ENCODE results near the gene PCK1. TPM values are rescaled to one million over a fixed set of nuclear protein-coding genes. Genes with fewer than 3 reads are reported as not detected.
A peak's percentile ranks its signal among the peaks of the same experiment; 100 is the strongest.

PCK1 gene
- total and polyA plus RNA-seq, 2 donors from 2014 or later: 29.7 to 551 TPM

GRCh38 chr20:57513199-57513598 is 47.7 kb upstream of the PCK1 start:
- no peaks in the 10 kb centered on the region for H3K36me3 ChIP-seq (ENCODE audit: control insufficient read depth in 2 of 3, insufficient read depth in 3 of 3, low read length in 3 of 3)
- H3K9ac ChIP-seq (ENCODE audit: low read length in 3 of 3): no peak overlapping the region
- no peak for TF ChIP-seq CTCF (IDR thresholded peaks at IDR 0.05; ENCODE audit: borderline replicate concordance, extremely low read depth, insufficient read depth)
- no peaks in the 10 kb centered on the region for H3K9me3 ChIP-seq (ENCODE audit: control insufficient read depth in 2 of 3, insufficient read depth in 1 of 3, low read length in 3 of 3)
- intact Hi-C loops (cut with DNase I): loop anchor here (10.0 kb wide), 1 partner anchor 702 kb away; no protein-coding TSS in a partner anchor
- H3K27me3 ChIP-seq (ENCODE audit: control insufficient read depth, insufficient read depth, low read length): no peaks in the 10 kb centered on the region
- no peak overlapping the region for H3K27ac ChIP-seq (ENCODE audit: low read depth in 2 of 2, low read length in 2 of 2)
- peaks cover 0 to 3% (median 0%) of the 10 kb centered on the region in 3 donors for H3K4me1 ChIP-seq (ENCODE audit: control insufficient read depth in 2 of 3, insufficient read depth in 2 of 3, low read depth in 1 of 3, low read length in 3 of 3)
- no peak overlapping the region for H3K4me3 ChIP-seq (ENCODE audit: low read length in 3 of 3)
- FAIRE-seq (no peak), DNase-seq (no peak)

- no peak overlapping the region for H3K4me3 ChIP-seq (ENCODE audit: low read length in 3 of 3)
- no peak overlapping the region for H3K27ac ChIP-seq (ENCODE audit: low read depth in 2 of 2, low read length in 2 of 2)
- intact Hi-C loops (cut with DNase I): loop anchor here (2.0 to 10.0 kb wide), 2 partner anchors 80 to 700 kb away; no protein-coding TSS in a partner anchor
- H3K36me3 ChIP-seq (ENCODE audit: control insufficient read depth in 2 of 3, insufficient read depth in 3 of 3, low read length in 3 of 3): no peaks in the 10 kb centered on the region
- DNase-seq (peak in 4 of 5 donors; percentile 71 to 86 (median 74)), FAIRE-seq (peak; percentile 82)
- TF ChIP-seq CTCF (IDR thresholded peaks at IDR 0.05; ENCODE audit: borderline replicate concordance, extremely low read depth, insufficient read depth): peak; percentile 89
- no peaks in the 10 kb centered on the region for H3K27me3 ChIP-seq (ENCODE audit: control insufficient read depth, insufficient read depth, low read length)
- no peak overlapping the region for H3K9ac ChIP-seq (ENCODE audit: low read length in 3 of 3)
- peaks cover 0 to 3% (median 0%) of the 10 kb centered on the region in 3 donors for H3K4me1 ChIP-seq (ENCODE audit: control insufficient read depth in 2 of 3, insufficient read depth in 2 of 3, low read depth in 1 of 3, low read length in 3 of 3)
- H3K9me3 ChIP-seq (ENCODE audit: control insufficient read depth in 2 of 3, insufficient read depth in 1 of 3, low read length in 3 of 3): no peaks in the 10 kb centered on the region
Measured at GRCh38 chr20:57514273-57514751, 46.6 kb upstream of the PCK1 start.

- no peaks in the 10 kb centered on the region for H3K36me3 ChIP-seq (ENCODE audit: control insufficient read depth in 2 of 3, insufficient read depth in 3 of 3, low read length in 3 of 3)
- peaks cover 0 to 3% (median 0%) of the 10 kb centered on the region in 3 donors for H3K4me1 ChIP-seq (ENCODE audit: control insufficient read depth in 2 of 3, insufficient read depth in 2 of 3, low read depth in 1 of 3, low read length in 3 of 3)
- FAIRE-seq (no peak), DNase-seq (no peak)
- no peak for TF ChIP-seq CTCF (IDR thresholded peaks at IDR 0.05; ENCODE audit: borderline replicate concordance, extremely low read depth, insufficient read depth)
- no peak overlapping the region for H3K4me3 ChIP-seq (ENCODE audit: low read length in 3 of 3)
- no peak overlapping the region for H3K27ac ChIP-seq (ENCODE audit: low read depth in 2 of 2, low read length in 2 of 2)
- intact Hi-C loops (cut with DNase I): loop anchor here (10.0 kb wide), 1 partner anchor 697 kb away; no protein-coding TSS in a partner anchor
- H3K9me3 ChIP-seq (ENCODE audit: control insufficient read depth in 2 of 3, insufficient read depth in 1 of 3, low read length in 3 of 3): no peaks in the 10 kb centered on the region
- H3K9ac ChIP-seq (ENCODE audit: low read length in 3 of 3): no peak overlapping the region
- no peaks in the 10 kb centered on the region for H3K27me3 ChIP-seq (ENCODE audit: control insufficient read depth, insufficient read depth, low read length)
Measured at GRCh38 chr20:57517904-57518303, 43.0 kb upstream of the PCK1 start.

Data from kidney (tissue), 14 donors.